PC-3 (cell line): Measurements from ENCODE around the gene TMEM18.

ENCODE experiments used
- EZH2 ChIP-seq: fragments of 300-600 bp; sonication (generic); IDR thresholded peaks from one replicate; pipeline ENCODE4 v1.6.1; 2017; ENCODE audit warnings: antibody characterized with exemption, mild to moderate bottlenecking, low read length; ENCODE audit not compliant: unreplicated experiment
- TF ChIP-seq, protein P1 (sequence below): fragments of 300-600 bp; sonication (generic); conservative IDR thresholded peaks from 2 replicates; pipeline ENCODE4 v1.5.1; 2017; ENCODE audit warnings: antibody characterized with exemption, low read depth, mild to moderate bottlenecking, low read length

DNA sequence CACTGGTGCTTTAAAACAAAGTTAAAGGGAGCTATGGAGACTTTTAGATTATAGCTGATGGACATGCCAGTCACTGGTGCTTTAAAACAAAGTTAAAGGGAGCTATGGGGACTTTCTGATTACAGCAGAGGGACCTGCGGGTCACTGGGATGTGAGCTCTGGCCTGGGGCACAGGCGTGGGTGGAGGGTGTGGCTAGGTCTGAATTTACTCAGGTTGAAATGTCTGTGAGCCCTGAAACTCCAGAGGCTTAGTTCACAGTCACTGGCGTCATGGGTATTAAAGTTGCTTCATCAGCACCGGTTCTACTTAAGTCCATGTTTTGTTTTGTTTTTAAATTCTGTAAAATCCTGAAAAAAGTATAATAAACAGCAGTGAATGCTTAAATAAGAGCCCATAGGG, 49.0 kb upstream of the TMEM18 start:
- TF ChIP-seq, protein P1, sequence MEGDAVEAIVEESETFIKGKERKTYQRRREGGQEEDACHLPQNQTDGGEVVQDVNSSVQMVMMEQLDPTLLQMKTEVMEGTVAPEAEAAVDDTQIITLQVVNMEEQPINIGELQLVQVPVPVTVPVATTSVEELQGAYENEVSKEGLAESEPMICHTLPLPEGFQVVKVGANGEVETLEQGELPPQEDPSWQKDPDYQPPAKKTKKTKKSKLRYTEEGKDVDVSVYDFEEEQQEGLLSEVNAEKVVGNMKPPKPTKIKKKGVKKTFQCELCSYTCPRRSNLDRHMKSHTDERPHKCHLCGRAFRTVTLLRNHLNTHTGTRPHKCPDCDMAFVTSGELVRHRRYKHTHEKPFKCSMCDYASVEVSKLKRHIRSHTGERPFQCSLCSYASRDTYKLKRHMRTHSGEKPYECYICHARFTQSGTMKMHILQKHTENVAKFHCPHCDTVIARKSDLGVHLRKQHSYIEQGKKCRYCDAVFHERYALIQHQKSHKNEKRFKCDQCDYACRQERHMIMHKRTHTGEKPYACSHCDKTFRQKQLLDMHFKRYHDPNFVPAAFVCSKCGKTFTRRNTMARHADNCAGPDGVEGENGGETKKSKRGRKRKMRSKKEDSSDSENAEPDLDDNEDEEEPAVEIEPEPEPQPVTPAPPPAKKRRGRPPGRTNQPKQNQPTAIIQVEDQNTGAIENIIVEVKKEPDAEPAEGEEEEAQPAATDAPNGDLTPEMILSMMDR: no peak
- TF ChIP-seq EZH2: no peak
